HCT116 (cell line): ENCODE measurements around the gene GRM8. TPM values are rescaled to one million over a fixed set of nuclear protein-coding genes. Genes with fewer than 3 reads are reported as not detected.

Experiments used
- ATAC-seq: fragments of 200-7000 bp; cut with Tn5 transposase; 2 replicates; pipeline ENCODE4 v1.9.1; 2020; ENCODE audit warnings: mild to moderate bottlenecking, moderate library complexity
- BruUV-seq: library from RNA; stranded (reverse); fragments of 400-500 nt; replicated peaks from 2 replicates; lab custom pipeline; 2021; lab: Mats Ljungman, UMichigan
- CTCF ChIA-PET: fragments of 300-600 bp; sonication (Branson Sonifier 250); formaldehyde crosslinking; loops from one replicate; lab custom pipeline; 2021; ENCODE audit warnings: antibody characterized with exemption; lab: Charles Lee
- POLR2A ChIA-PET: fragments of 300-600, 350-600 bp; sonication (Branson Sonifier 250); formaldehyde crosslinking; loops from one replicate; lab custom pipeline; 2021; ENCODE audit warnings: antibody characterized with exemption; lab: Charles Lee
- RAD21 ChIA-PET, 2 experiments: fragments of 300-600 bp; sonication (Branson Sonifier 250); formaldehyde crosslinking; loops; one replicate each; lab custom pipeline; 2023; ENCODE audit warnings: low total read pairs in 2 of 2; ENCODE audit not compliant: uncharacterized antibody in 2 of 2, unreplicated experiment in 2 of 2, low non-redundant PET in 1 of 2; lab: Charles Lee
- DNase-seq: peaks from one replicate; pipeline ENCODE4 v3.0.0-alpha.2; 2010; ENCODE audit warnings: low read depth, low spot score
- H2AFZ ChIP-seq: fragments of 200-600 bp; shearing (Covaris generic), sonication (generic); 2 replicates; pipeline ENCODE4 v1.6.1; 2017; ENCODE audit warnings: low read depth, mixed run types, mixed read lengths, antibody characterized with exemption, low read length; ENCODE audit not compliant: poor library complexity, severe bottlenecking
- H3K27ac ChIP-seq: 2 replicates; pipeline ENCODE4 v1.5.1; 2012; ENCODE audit warnings: low read depth, low read length
- H3K27me3 ChIP-seq: fragments of 200-600 bp; sonication (generic); 2 replicates; pipeline ENCODE4 v1.6.1; 2016; ENCODE audit warnings: mixed run types, low read length, mixed read lengths; ENCODE audit not compliant: insufficient read depth
- H3K36me3 ChIP-seq, 2 experiments: fragments of 200-500 bp in 1 of 2; fragments of 200-600 bp in 1 of 2; sonication (Bioruptor generic) in 1 of 2; sonication (generic) in 1 of 2; 2 replicates each; pipeline versions ENCODE4 v1.5.1 to v1.6.1; 2014 to 2016; ENCODE audit warnings: low read length in 2 of 2, inconsistent platforms in 1 of 2, mixed read lengths in 1 of 2, mixed run types in 1 of 2; ENCODE audit not compliant: insufficient read depth in 2 of 2, control insufficient read depth in 1 of 2
- H3K4me1 ChIP-seq, 2 experiments: fragments of 200-600 bp in 1 of 2; sonication (generic) in 1 of 2; 2 replicates each; pipeline versions ENCODE4 v1.5.1 to v1.6.1; 2012 to 2017; ENCODE audit warnings: low read length in 2 of 2, inconsistent platforms in 1 of 2, mild to moderate bottlenecking in 1 of 2, mixed read lengths in 1 of 2, mixed run types in 1 of 2, moderate library complexity in 1 of 2; ENCODE audit not compliant: insufficient read depth in 2 of 2, control insufficient read depth in 1 of 2
- H3K4me2 ChIP-seq: fragments of 200-600 bp; sonication (generic); 2 replicates; pipeline ENCODE4 v1.6.1; 2017; ENCODE audit warnings: mixed run types, low read length, mixed read lengths
- H3K4me3 ChIP-seq, 2 experiments: fragments of 200-600 bp in 1 of 2; sonication (generic) in 1 of 2; replicated peaks in 1 of 2; 2 replicates each; pipeline ENCODE4 v1.5.1; 2011 to 2016; ENCODE audit warnings: low read length in 2 of 2, control low read depth in 1 of 2, low read depth in 1 of 2, mild to moderate bottlenecking in 1 of 2, mixed read lengths in 1 of 2, mixed run types in 1 of 2
- H3K79me2 ChIP-seq: fragments of 200-600 bp; sonication (generic); 2 replicates; pipeline ENCODE4 v1.6.1; 2017; ENCODE audit warnings: mild to moderate bottlenecking, mixed run types, low read length, moderate library complexity, mixed read lengths; ENCODE audit not compliant: insufficient read depth
- H3K9ac ChIP-seq: fragments of 200-600 bp; sonication (generic); 2 replicates; pipeline ENCODE4 v1.6.1; 2016; ENCODE audit warnings: low read length, mixed read lengths
- H3K9me2 ChIP-seq: fragments of 200-600 bp; sonication (generic), shearing (Covaris generic); 2 replicates; pipeline ENCODE4 v1.6.1; 2017; ENCODE audit warnings: mixed run types, mild to moderate bottlenecking, moderate library complexity; ENCODE audit not compliant: insufficient read depth
- H3K9me3 ChIP-seq, 2 experiments: fragments of 200-500 bp in 1 of 2; fragments of 200-600 bp in 1 of 2; sonication (Bioruptor generic) in 1 of 2; sonication (generic) in 1 of 2; 2 replicates each; pipeline ENCODE4 v1.6.1; 2014 to 2017; ENCODE audit warnings: low read length in 2 of 2, mixed read lengths in 2 of 2, inconsistent platforms in 1 of 2, low read depth in 1 of 2, mild to moderate bottlenecking in 1 of 2, mixed run types in 1 of 2, moderate library complexity in 1 of 2; ENCODE audit not compliant: control insufficient read depth in 1 of 2, insufficient read depth in 1 of 2
- H4K20me1 ChIP-seq: fragments of 200-600 bp; sonication (generic), shearing (Covaris generic); 2 replicates; pipeline ENCODE4 v1.6.1; 2017; ENCODE audit warnings: mixed run types, mild to moderate bottlenecking, moderate library complexity; ENCODE audit not compliant: insufficient read depth
- CBX3 ChIP-seq: IDR thresholded peaks from 2 replicates; pipeline ENCODE4 v1.6.1; 2012; ENCODE audit warnings: low read depth
- EZH2phosphoT487 ChIP-seq: fragments of 200-600 bp; IDR thresholded peaks from 2 replicates; pipeline ENCODE4 v1.6.1; 2018; ENCODE audit warnings: antibody characterized with exemption, borderline replicate concordance
- FOSL1 ChIP-seq: IDR thresholded peaks from 2 replicates; pipeline ENCODE4 v1.6.1; 2012; ENCODE audit warnings: low read depth
- JUND ChIP-seq: IDR thresholded peaks from 2 replicates; pipeline ENCODE4 v1.6.1; 2012
- POLR2A ChIP-seq: IDR thresholded peaks from 2 replicates; pipeline ENCODE4 v1.7.0; 2011; ENCODE audit warnings: borderline replicate concordance; ENCODE audit not compliant: insufficient read depth, insufficient read length; ENCODE audit errors: extremely low read depth
- POLR2AphosphoS5 ChIP-seq: IDR thresholded peaks from 2 replicates; pipeline ENCODE4 v1.6.1; 2011; ENCODE audit warnings: mild to moderate bottlenecking, low read depth, low read length, moderate library complexity
- RAD21 ChIP-seq: IDR thresholded peaks from 2 replicates; pipeline ENCODE4 v1.6.1; 2012; ENCODE audit warnings: low read depth, mild to moderate bottlenecking
- REST ChIP-seq: IDR thresholded peaks from 2 replicates; pipeline ENCODE4 v1.6.1; 2012; ENCODE audit warnings: low read depth
- SIN3A ChIP-seq: IDR thresholded peaks from 2 replicates; pipeline ENCODE4 v1.6.1; 2012; ENCODE audit warnings: low read depth
- SRF ChIP-seq: IDR thresholded peaks from 2 replicates; pipeline ENCODE4 v1.6.1; 2012; ENCODE audit warnings: low read depth
- TCF7L2 ChIP-seq: IDR thresholded peaks from 2 replicates; pipeline ENCODE4 v1.7.0; 2011; ENCODE audit warnings: borderline replicate concordance, inconsistent platforms; ENCODE audit not compliant: insufficient read depth, insufficient read length; ENCODE audit errors: extremely low read depth
- YY1 ChIP-seq: IDR thresholded peaks from 2 replicates; pipeline ENCODE4 v1.6.1; 2011; ENCODE audit warnings: low read length, low read depth, moderate library complexity, mild to moderate bottlenecking; ENCODE audit not compliant: insufficient replicate concordance; ENCODE audit errors: extremely low read depth
- ZFX ChIP-seq: fragments of 450-650 bp; IDR thresholded peaks from 2 replicates; pipeline ENCODE4 v1.6.1; 2017
- intact Hi-C: fragments of 100-400 bp; cut with micrococcal nuclease; formaldehyde crosslinking; loops from 2 replicates; pipeline ENCODE4 v1.10.0; 2022
- total RNA-seq: library from RNA; stranded (reverse); gene quantifications from one replicate; pipeline ENCODE4 v1.2.1, GENCODE V29; 2021; ENCODE audit not compliant: unreplicated experiment
- TF ChIP-seq, protein P1 (sequence below): IDR thresholded peaks from 2 replicates; pipeline ENCODE4 v1.6.1; 2011; ENCODE audit warnings: mild to moderate bottlenecking, low read length, moderate library complexity; ENCODE audit not compliant: insufficient replicate concordance; ENCODE audit errors: extremely low read depth

Gene GRM8
- total RNA-seq, 1 experiment from 2014 or later, result 0.05 TPM

DNA sequence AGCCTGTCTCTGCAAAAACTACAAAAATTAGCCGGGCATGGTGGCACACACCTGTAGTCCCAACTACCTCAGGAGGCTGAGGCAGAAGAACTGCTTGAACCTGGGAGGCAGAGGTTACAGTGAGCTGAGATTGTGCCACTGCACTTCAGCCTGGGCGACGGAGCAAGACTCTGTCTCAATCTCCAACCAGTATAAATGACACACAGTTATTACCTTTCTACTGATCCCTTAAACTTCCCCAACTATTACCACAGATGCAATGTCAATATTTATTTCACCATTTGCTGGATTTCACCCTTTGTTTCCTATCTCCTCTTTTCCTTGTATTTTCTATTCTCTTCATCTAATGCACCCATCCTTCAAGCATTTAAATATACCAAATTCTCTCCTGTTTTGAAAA lies 431.8 kb downstream of the GRM8 start:
- no peaks in the 10 kb centered on the region for H3K36me3 ChIP-seq
- H3K27ac ChIP-seq, result no peak overlapping the region
- CTCF ChIA-PET, result no interaction called here
- no peak overlapping the region for H2AFZ ChIP-seq
- RAD21 ChIA-PET, result no interaction called here
- no peaks in the 10 kb centered on the region for H4K20me1 ChIP-seq
- H3K9me2 ChIP-seq, result no peaks in the 10 kb centered on the region; the same call in 1 of the 2 replicates
- no peak for TF ChIP-seq JUND
- POLR2A ChIA-PET, result no interaction called here
- H3K9me3 ChIP-seq, result no peaks in the 10 kb centered on the region
- no peak for ATAC-seq
- DNase-seq, result no peak
- H3K79me2 ChIP-seq, result no peaks in the 10 kb centered on the region
- intact Hi-C loops, result no loop called here
- no TSS peak for BruUV-seq
- H3K4me2 ChIP-seq, result no peak overlapping the region
- H3K27me3 ChIP-seq, result peaks cover 12% of the 10 kb centered on the region
- H3K4me3 ChIP-seq, result no peak overlapping the region
- H3K9ac ChIP-seq, result no peak overlapping the region
- H3K4me1 ChIP-seq, result no peaks in the 10 kb centered on the region

DNA sequence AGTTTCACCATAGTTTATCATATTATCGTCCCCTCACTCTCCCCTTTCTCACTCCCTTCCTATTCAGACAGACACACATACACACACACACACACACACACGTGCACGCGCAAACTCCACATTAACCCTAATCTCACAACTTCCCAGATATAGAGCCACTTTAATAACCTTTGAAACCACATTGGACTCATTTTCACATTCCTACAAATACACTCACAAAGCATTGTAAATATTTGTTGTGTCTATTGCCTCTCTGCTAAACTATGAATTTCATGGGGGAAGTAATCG lies 433.6 kb downstream of the GRM8 start:
- H3K9me3 ChIP-seq, result no peaks in the 10 kb centered on the region
- no peak overlapping the region for H3K27ac ChIP-seq
- no peak overlapping the region for H3K4me3 ChIP-seq
- H2AFZ ChIP-seq, result no peak overlapping the region
- H4K20me1 ChIP-seq, result no peaks in the 10 kb centered on the region
- DNase-seq, result no peak
- no peaks in the 10 kb centered on the region for H3K36me3 ChIP-seq
- TF ChIP-seq REST (no peak), EZH2phosphoT487 (no peak), ZFX (no peak), FOSL1 (no peak), POLR2AphosphoS5 (no peak), RAD21 (no peak), CBX3 (no peak), SRF (no peak), TCF7L2 (no peak), POLR2A (no peak), JUND (no peak), SIN3A (no peak), YY1 (no peak)
- TF ChIP-seq, protein P1, sequence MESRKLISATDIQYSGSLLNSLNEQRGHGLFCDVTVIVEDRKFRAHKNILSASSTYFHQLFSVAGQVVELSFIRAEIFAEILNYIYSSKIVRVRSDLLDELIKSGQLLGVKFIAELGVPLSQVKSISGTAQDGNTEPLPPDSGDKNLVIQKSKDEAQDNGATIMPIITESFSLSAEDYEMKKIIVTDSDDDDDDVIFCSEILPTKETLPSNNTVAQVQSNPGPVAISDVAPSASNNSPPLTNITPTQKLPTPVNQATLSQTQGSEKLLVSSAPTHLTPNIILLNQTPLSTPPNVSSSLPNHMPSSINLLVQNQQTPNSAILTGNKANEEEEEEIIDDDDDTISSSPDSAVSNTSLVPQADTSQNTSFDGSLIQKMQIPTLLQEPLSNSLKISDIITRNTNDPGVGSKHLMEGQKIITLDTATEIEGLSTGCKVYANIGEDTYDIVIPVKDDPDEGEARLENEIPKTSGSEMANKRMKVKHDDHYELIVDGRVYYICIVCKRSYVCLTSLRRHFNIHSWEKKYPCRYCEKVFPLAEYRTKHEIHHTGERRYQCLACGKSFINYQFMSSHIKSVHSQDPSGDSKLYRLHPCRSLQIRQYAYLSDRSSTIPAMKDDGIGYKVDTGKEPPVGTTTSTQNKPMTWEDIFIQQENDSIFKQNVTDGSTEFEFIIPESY, result no peak
- ATAC-seq, result no peak
- BruUV-seq, result no TSS peak
- H3K4me1 ChIP-seq, result no peaks in the 10 kb centered on the region
- H3K4me2 ChIP-seq, result no peak overlapping the region
- ChIA-PET POLR2A (no interaction called here), CTCF (interaction anchor here (0.8 kb wide), 1 partner anchor 16 kb away, joined by 3 read pairs; no protein-coding TSS in a partner anchor), RAD21 (no interaction called here)
- intact Hi-C loops, result no loop called here
- H3K79me2 ChIP-seq, result no peaks in the 10 kb centered on the region
- no peaks in the 10 kb centered on the region; the same call in 1 of the 2 replicates for H3K9me2 ChIP-seq
- no peak overlapping the region for H3K9ac ChIP-seq
- peaks cover 12% of the 10 kb centered on the region for H3K27me3 ChIP-seq
